Loucy (cell line): ENCODE data around the gene MCF2L2.

ENCODE experiments used
- H2AFZ ChIP-seq: fragments of 200-600 bp; sonication (generic); 2 replicates; pipeline ENCODE4 v1.6.0; 2016; ENCODE audit warnings: antibody characterized with exemption, mild to moderate bottlenecking, low read length, moderate library complexity
- H3F3A ChIP-seq: fragments of 200-600 bp; 2 replicates; pipeline ENCODE4 v1.6.0; 2016; ENCODE audit warnings: antibody characterized with exemption, low read depth, mild to moderate bottlenecking
- H3K27me3 ChIP-seq: fragments of 200-600 bp; sonication (generic); 2 replicates; pipeline ENCODE4 v1.6.1; 2014; ENCODE audit warnings: low read length, mild to moderate bottlenecking; ENCODE audit not compliant: insufficient read depth, poor library complexity, severe bottlenecking
- H3K36me3 ChIP-seq: fragments of 200-600 bp; sonication (generic); 2 replicates; pipeline ENCODE4 v1.6.1; 2016; ENCODE audit warnings: low read length; ENCODE audit not compliant: insufficient read depth
- H3K4me1 ChIP-seq: fragments of 200-600 bp; sonication (generic); 2 replicates; pipeline ENCODE4 v1.5.1; 2014; ENCODE audit warnings: low read length, mild to moderate bottlenecking; ENCODE audit not compliant: insufficient read depth, poor library complexity, severe bottlenecking
- H3K4me2 ChIP-seq: fragments of 200-600 bp; sonication (generic); 2 replicates; pipeline ENCODE4 v1.6.0; 2014; ENCODE audit warnings: antibody characterized with exemption, low read length, low read depth, mild to moderate bottlenecking; ENCODE audit not compliant: poor library complexity, severe bottlenecking
- H3K4me3 ChIP-seq: fragments of 200-600 bp; sonication (generic); 2 replicates; pipeline ENCODE4 v1.5.1; 2014; ENCODE audit warnings: low read length, mild to moderate bottlenecking, mixed read lengths; ENCODE audit not compliant: poor library complexity, severe bottlenecking
- H3K79me2 ChIP-seq: fragments of 200-600 bp; sonication (generic); 2 replicates; pipeline ENCODE4 v1.6.1; 2014; ENCODE audit warnings: low read length; ENCODE audit not compliant: insufficient read depth
- H3K9ac ChIP-seq: fragments of 200-600 bp; sonication (generic); 2 replicates; pipeline ENCODE4 v1.6.0; 2014; ENCODE audit warnings: mild to moderate bottlenecking, low read depth, low read length, moderate library complexity; ENCODE audit not compliant: poor library complexity, severe bottlenecking
- H3K9me2 ChIP-seq: fragments of 200-600 bp; sonication (generic); replicated peaks from 2 replicates; pipeline ENCODE4 v1.6.1; 2016; ENCODE audit warnings: low read depth, low read length, mixed read lengths
- H3K9me3 ChIP-seq: fragments of 200-600 bp; sonication (generic); 2 replicates; pipeline ENCODE4 v1.6.1; 2014; ENCODE audit warnings: mild to moderate bottlenecking, antibody characterized with exemption, low read length, low read depth; ENCODE audit not compliant: insufficient read depth
- H4K20me1 ChIP-seq: fragments of 200-600 bp; sonication (generic); 2 replicates; pipeline ENCODE4 v1.6.0; 2014; ENCODE audit warnings: antibody characterized with exemption, low read length, mild to moderate bottlenecking; ENCODE audit not compliant: insufficient read depth, poor library complexity, severe bottlenecking
- EZH2phosphoT487 ChIP-seq: fragments of 200-600 bp; IDR thresholded peaks from 2 replicates; pipeline ENCODE4 v1.6.1; 2018; ENCODE audit warnings: antibody characterized with exemption, mild to moderate bottlenecking, moderate library complexity, borderline replicate concordance
- TF ChIP-seq, protein P1 (sequence below): fragments of 200-600 bp; sonication (generic); conservative IDR thresholded peaks from 2 replicates; pipeline ENCODE4 v1.5.1; 2014; ENCODE audit warnings: mild to moderate bottlenecking, antibody characterized with exemption, low read length

The MCF2L2 gene

DNA sequence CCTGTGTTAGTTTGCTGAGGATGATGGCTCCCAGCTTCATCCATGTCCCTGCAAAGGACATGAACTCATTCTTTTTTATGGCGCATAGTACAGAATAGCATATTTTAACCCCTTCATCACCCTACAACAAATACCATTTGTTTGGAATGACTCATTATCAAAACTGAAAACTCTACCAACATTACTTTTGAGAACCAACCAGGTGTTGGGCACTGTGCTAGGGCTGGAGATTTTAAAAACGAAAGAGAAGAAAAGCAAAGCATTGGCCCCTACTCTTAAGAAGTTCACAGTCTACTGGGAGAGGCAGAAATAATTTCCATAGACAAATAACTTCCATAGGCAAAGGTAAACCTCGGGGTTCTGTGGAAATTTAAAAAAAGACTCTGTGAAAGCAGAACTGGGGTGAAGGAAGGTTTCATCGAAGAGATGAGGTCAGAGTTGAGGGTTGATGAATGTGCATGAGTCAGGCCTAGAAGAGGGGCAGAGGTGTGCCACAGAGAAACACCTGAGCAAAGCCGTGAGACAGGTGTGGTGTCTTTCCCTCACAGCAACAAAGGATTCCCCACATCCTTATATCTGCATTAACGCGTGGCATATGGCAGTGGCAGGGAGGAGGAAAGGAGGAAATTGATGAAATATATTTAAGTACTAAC lies 51.0 kb downstream of the MCF2L2 start:
- H3K79me2 ChIP-seq: no peaks in the 10 kb centered on the region
- H3K27me3 ChIP-seq: no peaks in the 10 kb centered on the region
- H3F3A ChIP-seq: no peaks in the 10 kb centered on the region
- H3K4me3 ChIP-seq: no peak overlapping the region
- no peak overlapping the region for H3K9ac ChIP-seq
- H3K4me2 ChIP-seq: no peak overlapping the region
- no peak overlapping the region for H2AFZ ChIP-seq
- no peaks in the 10 kb centered on the region for H3K9me2 ChIP-seq
- TF ChIP-seq EZH2phosphoT487: no peak
- TF ChIP-seq, protein P1, sequence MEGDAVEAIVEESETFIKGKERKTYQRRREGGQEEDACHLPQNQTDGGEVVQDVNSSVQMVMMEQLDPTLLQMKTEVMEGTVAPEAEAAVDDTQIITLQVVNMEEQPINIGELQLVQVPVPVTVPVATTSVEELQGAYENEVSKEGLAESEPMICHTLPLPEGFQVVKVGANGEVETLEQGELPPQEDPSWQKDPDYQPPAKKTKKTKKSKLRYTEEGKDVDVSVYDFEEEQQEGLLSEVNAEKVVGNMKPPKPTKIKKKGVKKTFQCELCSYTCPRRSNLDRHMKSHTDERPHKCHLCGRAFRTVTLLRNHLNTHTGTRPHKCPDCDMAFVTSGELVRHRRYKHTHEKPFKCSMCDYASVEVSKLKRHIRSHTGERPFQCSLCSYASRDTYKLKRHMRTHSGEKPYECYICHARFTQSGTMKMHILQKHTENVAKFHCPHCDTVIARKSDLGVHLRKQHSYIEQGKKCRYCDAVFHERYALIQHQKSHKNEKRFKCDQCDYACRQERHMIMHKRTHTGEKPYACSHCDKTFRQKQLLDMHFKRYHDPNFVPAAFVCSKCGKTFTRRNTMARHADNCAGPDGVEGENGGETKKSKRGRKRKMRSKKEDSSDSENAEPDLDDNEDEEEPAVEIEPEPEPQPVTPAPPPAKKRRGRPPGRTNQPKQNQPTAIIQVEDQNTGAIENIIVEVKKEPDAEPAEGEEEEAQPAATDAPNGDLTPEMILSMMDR: no peak
- no peaks in the 10 kb centered on the region for H3K36me3 ChIP-seq
- H4K20me1 ChIP-seq: no peaks in the 10 kb centered on the region
- no peaks in the 10 kb centered on the region for H3K4me1 ChIP-seq
- H3K9me3 ChIP-seq: no peaks in the 10 kb centered on the region

DNA sequence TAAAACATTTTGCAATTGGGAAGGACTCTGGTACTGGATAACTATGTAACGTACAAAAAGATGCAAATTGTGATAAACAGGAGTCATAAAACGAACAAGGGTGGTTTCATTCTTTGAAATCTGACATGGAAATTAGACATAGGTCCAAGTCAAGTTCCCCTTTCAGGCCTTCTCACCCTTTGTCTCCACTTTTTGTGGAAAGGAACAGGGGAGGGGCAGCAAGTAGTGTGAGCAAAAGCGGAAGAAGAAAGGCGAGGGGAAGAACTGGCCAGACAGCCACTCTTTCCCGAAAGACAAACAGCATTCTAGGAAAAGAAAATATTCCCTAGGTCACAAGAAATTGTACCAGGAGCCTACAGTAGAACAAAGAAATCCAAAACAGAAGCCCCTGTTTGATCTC lies 52.6 kb downstream of the MCF2L2 start:
- no peak for TF ChIP-seq EZH2phosphoT487
- TF ChIP-seq, protein P1: no peak
- H3K27me3 ChIP-seq: no peaks in the 10 kb centered on the region
- H3K4me2 ChIP-seq: no peak overlapping the region

DNA sequence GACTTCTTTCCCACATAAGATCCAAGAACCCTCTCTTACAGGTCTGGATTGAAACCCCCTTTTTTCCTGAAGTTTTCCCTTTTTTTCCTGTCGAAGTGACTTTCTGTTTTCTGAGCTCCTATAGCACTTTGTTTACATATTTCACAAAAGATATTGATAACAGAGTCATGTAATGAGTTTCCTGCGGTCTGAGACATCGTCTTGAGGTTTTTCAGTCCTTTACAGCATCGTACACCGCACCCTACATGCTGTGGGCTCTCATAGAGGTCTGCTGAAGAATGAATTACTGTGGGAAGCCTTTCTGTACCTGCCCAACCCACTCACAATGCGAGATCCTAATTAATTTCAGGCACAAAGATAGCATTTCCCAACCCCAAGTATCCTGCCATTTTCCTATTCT lies 53.1 kb downstream of the MCF2L2 start:
- H3K9me2 ChIP-seq: no peaks in the 10 kb centered on the region
- TF ChIP-seq, protein P1: no peak
- TF ChIP-seq EZH2phosphoT487: no peak
- no peak overlapping the region for H3K9ac ChIP-seq
- H3F3A ChIP-seq: no peaks in the 10 kb centered on the region
- H3K4me2 ChIP-seq: no peak overlapping the region
- no peak overlapping the region for H2AFZ ChIP-seq
- no peaks in the 10 kb centered on the region for H3K79me2 ChIP-seq
- no peaks in the 10 kb centered on the region for H3K9me3 ChIP-seq
- no peaks in the 10 kb centered on the region for H3K4me1 ChIP-seq
- no peak overlapping the region for H3K4me3 ChIP-seq
- no peaks in the 10 kb centered on the region for H4K20me1 ChIP-seq
- no peaks in the 10 kb centered on the region for H3K36me3 ChIP-seq
- no peaks in the 10 kb centered on the region for H3K27me3 ChIP-seq

More for the DNA sequence above, 52.6 kb downstream of the MCF2L2 start:
- no peaks in the 10 kb centered on the region for H3K9me2 ChIP-seq
- H2AFZ ChIP-seq: no peak overlapping the region
- H3K36me3 ChIP-seq: no peaks in the 10 kb centered on the region
- no peaks in the 10 kb centered on the region for H4K20me1 ChIP-seq
- no peak overlapping the region for H3K9ac ChIP-seq
- H3F3A ChIP-seq: no peaks in the 10 kb centered on the region
- H3K4me3 ChIP-seq: no peak overlapping the region
- no peaks in the 10 kb centered on the region for H3K79me2 ChIP-seq
- H3K9me3 ChIP-seq: no peaks in the 10 kb centered on the region
- no peaks in the 10 kb centered on the region for H3K4me1 ChIP-seq
